ENCODE data around the gene CDK17.
"Not testable (repeated sequence)": the region's sequence is repeated elsewhere in the genome, so short reads cannot be mapped to it uniquely, and the experiment has no call there.

The CDK17 gene

GRCh38 chr12:96322720-96323119 lies 77.5 kb downstream of the CDK17 start:
- H3K79me2 ChIP-seq (ENCODE audit: control insufficient read depth, insufficient read depth, low read length, unreplicated experiment) = peaks cover 46% of the 10 kb centered on the region
- no peaks in the 10 kb centered on the region for H3K4me1 ChIP-seq (ENCODE audit: control insufficient read depth, insufficient read depth, low read length, unreplicated experiment)

GRCh38 chr12:96321941-96322340 lies 78.3 kb downstream of the CDK17 start:
- Histone ChIP-seq H3K27ac (ENCODE audit: low read depth, low read length) (no peak overlapping the region), H3K79me2 (ENCODE audit: control insufficient read depth, insufficient read depth, low read length, unreplicated experiment) (peaks cover 42% of the 10 kb centered on the region), H3K4me3 (ENCODE audit: low read depth, low read length) (no peak overlapping the region), H2AFZ (ENCODE audit: low read length, unreplicated experiment) (no peak overlapping the region), H3K27me3 (ENCODE audit: insufficient read depth, low read length) (no peaks in the 10 kb centered on the region), H3K36me3 (ENCODE audit: insufficient read depth, low read length) (peaks cover 20% of the 10 kb centered on the region), H3K4me1 (ENCODE audit: control insufficient read depth, insufficient read depth, low read length, unreplicated experiment) (no peaks in the 10 kb centered on the region)

More at GRCh38 chr12:96322720-96323119, 77.5 kb downstream of the CDK17 start:
- no peak overlapping the region for H2AFZ ChIP-seq (ENCODE audit: low read length, unreplicated experiment)
- H3K36me3 ChIP-seq (ENCODE audit: insufficient read depth, low read length) = peaks cover 20% of the 10 kb centered on the region
- no peak overlapping the region for H3K27ac ChIP-seq (ENCODE audit: low read depth, low read length)
- no peak overlapping the region for H3K4me3 ChIP-seq (ENCODE audit: low read depth, low read length)
- H3K27me3 ChIP-seq (ENCODE audit: insufficient read depth, low read length) = no peaks in the 10 kb centered on the region

- H3K79me2 ChIP-seq (ENCODE audit: control insufficient read depth, insufficient read depth, low read length, unreplicated experiment) = peaks cover 37% of the 10 kb centered on the region
Measured at GRCh38 chr12:96317801-96318200, 82.4 kb downstream of the CDK17 start.

GRCh38 chr12:96315741-96316481 lies 84.3 kb downstream of the CDK17 start:
- H3K4me3 ChIP-seq (ENCODE audit: low read depth, low read length); H2AFZ ChIP-seq (ENCODE audit: low read length, unreplicated experiment); H3K27ac ChIP-seq (ENCODE audit: low read depth, low read length); H3K27me3 ChIP-seq (ENCODE audit: insufficient read depth, low read length); H3K4me1 ChIP-seq (ENCODE audit: control insufficient read depth, insufficient read depth, low read length, unreplicated experiment): not testable (repeated sequence)
- Histone ChIP-seq H3K36me3 (ENCODE audit: insufficient read depth, low read length) (peaks cover 11% of the 10 kb centered on the region), H3K79me2 (ENCODE audit: control insufficient read depth, insufficient read depth, low read length, unreplicated experiment) (peaks cover 32% of the 10 kb centered on the region)

More at GRCh38 chr12:96317801-96318200, 82.4 kb downstream of the CDK17 start:
- peaks cover 13% of the 10 kb centered on the region for H3K36me3 ChIP-seq (ENCODE audit: insufficient read depth, low read length)
- not testable (repeated sequence) for H3K4me1 ChIP-seq (ENCODE audit: control insufficient read depth, insufficient read depth, low read length, unreplicated experiment); H3K27me3 ChIP-seq (ENCODE audit: insufficient read depth, low read length); H2AFZ ChIP-seq (ENCODE audit: low read length, unreplicated experiment); H3K27ac ChIP-seq (ENCODE audit: low read depth, low read length); H3K4me3 ChIP-seq (ENCODE audit: low read depth, low read length)

- H3K36me3 ChIP-seq (ENCODE audit: insufficient read depth, low read length) = peaks cover 22% of the 10 kb centered on the region
- no peak overlapping the region for H3K27ac ChIP-seq (ENCODE audit: low read depth, low read length)
- H3K4me1 ChIP-seq (ENCODE audit: control insufficient read depth, insufficient read depth, low read length, unreplicated experiment) = peaks cover 4% of the 10 kb centered on the region
- H3K27me3 ChIP-seq (ENCODE audit: insufficient read depth, low read length) = no peaks in the 10 kb centered on the region
- H3K79me2 ChIP-seq (ENCODE audit: control insufficient read depth, insufficient read depth, low read length, unreplicated experiment) = peaks cover 29% of the 10 kb centered on the region
- no peak overlapping the region for H3K4me3 ChIP-seq (ENCODE audit: low read depth, low read length)
- H2AFZ ChIP-seq (ENCODE audit: low read length, unreplicated experiment) = no peak overlapping the region
Measured at GRCh38 chr12:96314723-96315122, 85.5 kb downstream of the CDK17 start.

- Histone ChIP-seq H3K27me3 (ENCODE audit: insufficient read depth, low read length) (no peaks in the 10 kb centered on the region), H3K79me2 (ENCODE audit: control insufficient read depth, insufficient read depth, low read length, unreplicated experiment) (peaks cover 36% of the 10 kb centered on the region), H3K4me1 (ENCODE audit: control insufficient read depth, insufficient read depth, low read length, unreplicated experiment) (peaks cover 4% of the 10 kb centered on the region), H3K27ac (ENCODE audit: low read depth, low read length) (no peak overlapping the region), H3K4me3 (ENCODE audit: low read depth, low read length) (no peak overlapping the region), H3K36me3 (ENCODE audit: insufficient read depth, low read length) (peaks cover 25% of the 10 kb centered on the region), H2AFZ (ENCODE audit: low read length, unreplicated experiment) (no peak overlapping the region)
Measured at GRCh38 chr12:96313606-96314005, 86.6 kb downstream of the CDK17 start.

- Histone ChIP-seq H2AFZ (ENCODE audit: low read length, unreplicated experiment) (no peak overlapping the region), H3K79me2 (ENCODE audit: control insufficient read depth, insufficient read depth, low read length, unreplicated experiment) (peaks cover 47% of the 10 kb centered on the region), H3K27ac (ENCODE audit: low read depth, low read length) (no peak overlapping the region), H3K4me3 (ENCODE audit: low read depth, low read length) (no peak overlapping the region), H3K27me3 (ENCODE audit: insufficient read depth, low read length) (no peaks in the 10 kb centered on the region), H3K36me3 (ENCODE audit: insufficient read depth, low read length) (peaks cover 25% of the 10 kb centered on the region), H3K4me1 (ENCODE audit: control insufficient read depth, insufficient read depth, low read length, unreplicated experiment) (peaks cover 4% of the 10 kb centered on the region)
Measured at GRCh38 chr12:96311191-96311590, 89.0 kb downstream of the CDK17 start.

GRCh38 chr12:96310067-96310466 lies 90.2 kb downstream of the CDK17 start:
- Histone ChIP-seq H3K4me1 (ENCODE audit: control insufficient read depth, insufficient read depth, low read length, unreplicated experiment) (peaks cover 4% of the 10 kb centered on the region), H3K27ac (ENCODE audit: low read depth, low read length) (no peak overlapping the region), H3K27me3 (ENCODE audit: insufficient read depth, low read length) (no peaks in the 10 kb centered on the region), H2AFZ (ENCODE audit: low read length, unreplicated experiment) (no peak overlapping the region), H3K36me3 (ENCODE audit: insufficient read depth, low read length) (peaks cover 30% of the 10 kb centered on the region), H3K79me2 (ENCODE audit: control insufficient read depth, insufficient read depth, low read length, unreplicated experiment) (peaks cover 48% of the 10 kb centered on the region), H3K4me3 (ENCODE audit: low read depth, low read length) (no peak overlapping the region)

- Histone ChIP-seq H3K4me1 (ENCODE audit: control insufficient read depth, insufficient read depth, low read length, unreplicated experiment) (no peaks in the 10 kb centered on the region), H3K4me3 (ENCODE audit: low read depth, low read length) (no peak overlapping the region), H2AFZ (ENCODE audit: low read length, unreplicated experiment) (no peak overlapping the region), H3K36me3 (ENCODE audit: insufficient read depth, low read length) (peaks cover 30% of the 10 kb centered on the region), H3K79me2 (ENCODE audit: control insufficient read depth, insufficient read depth, low read length, unreplicated experiment) (peaks cover 45% of the 10 kb centered on the region), H3K27me3 (ENCODE audit: insufficient read depth, low read length) (no peaks in the 10 kb centered on the region), H3K27ac (ENCODE audit: low read depth, low read length) (peak overlapping the region; percentile 6; the same call in 1 of the 2 replicates)
Measured at GRCh38 chr12:96308881-96309280, 91.4 kb downstream of the CDK17 start.

- H3K79me2 ChIP-seq (ENCODE audit: control insufficient read depth, insufficient read depth, low read length, unreplicated experiment) = peaks cover 53% of the 10 kb centered on the region
Measured at GRCh38 chr12:96305665-96306064, 94.6 kb downstream of the CDK17 start.

GRCh38 chr12:96303653-96304052 lies 96.6 kb downstream of the CDK17 start:
- peaks cover 4% of the 10 kb centered on the region for H3K4me1 ChIP-seq (ENCODE audit: control insufficient read depth, insufficient read depth, low read length, unreplicated experiment)
- H3K36me3 ChIP-seq (ENCODE audit: insufficient read depth, low read length) = peaks cover 11% of the 10 kb centered on the region
- no peak overlapping the region for H2AFZ ChIP-seq (ENCODE audit: low read length, unreplicated experiment)
- no peaks in the 10 kb centered on the region for H3K27me3 ChIP-seq (ENCODE audit: insufficient read depth, low read length)
- H3K27ac ChIP-seq (ENCODE audit: low read depth, low read length) = no peak overlapping the region
- no peak overlapping the region for H3K4me3 ChIP-seq (ENCODE audit: low read depth, low read length)
- H3K79me2 ChIP-seq (ENCODE audit: control insufficient read depth, insufficient read depth, low read length, unreplicated experiment) = peaks cover 47% of the 10 kb centered on the region

More at GRCh38 chr12:96305665-96306064, 94.6 kb downstream of the CDK17 start:
- Histone ChIP-seq H3K4me3 (ENCODE audit: low read depth, low read length) (no peak overlapping the region), H3K4me1 (ENCODE audit: control insufficient read depth, insufficient read depth, low read length, unreplicated experiment) (peaks cover 4% of the 10 kb centered on the region), H3K27ac (ENCODE audit: low read depth, low read length) (no peak overlapping the region), H2AFZ (ENCODE audit: low read length, unreplicated experiment) (no peak overlapping the region), H3K36me3 (ENCODE audit: insufficient read depth, low read length) (peaks cover 16% of the 10 kb centered on the region), H3K27me3 (ENCODE audit: insufficient read depth, low read length) (no peaks in the 10 kb centered on the region)
